Raji (cell line): ENCODE results near the gene RORC.

Source experiments
- POLR2A ChIP-seq: IDR thresholded peaks from 2 replicates; pipeline ENCODE4 v1.6.1; 2011; ENCODE audit warnings: low read depth, low read length, control low read depth; ENCODE audit not compliant: insufficient read depth

Gene RORC

DNA sequence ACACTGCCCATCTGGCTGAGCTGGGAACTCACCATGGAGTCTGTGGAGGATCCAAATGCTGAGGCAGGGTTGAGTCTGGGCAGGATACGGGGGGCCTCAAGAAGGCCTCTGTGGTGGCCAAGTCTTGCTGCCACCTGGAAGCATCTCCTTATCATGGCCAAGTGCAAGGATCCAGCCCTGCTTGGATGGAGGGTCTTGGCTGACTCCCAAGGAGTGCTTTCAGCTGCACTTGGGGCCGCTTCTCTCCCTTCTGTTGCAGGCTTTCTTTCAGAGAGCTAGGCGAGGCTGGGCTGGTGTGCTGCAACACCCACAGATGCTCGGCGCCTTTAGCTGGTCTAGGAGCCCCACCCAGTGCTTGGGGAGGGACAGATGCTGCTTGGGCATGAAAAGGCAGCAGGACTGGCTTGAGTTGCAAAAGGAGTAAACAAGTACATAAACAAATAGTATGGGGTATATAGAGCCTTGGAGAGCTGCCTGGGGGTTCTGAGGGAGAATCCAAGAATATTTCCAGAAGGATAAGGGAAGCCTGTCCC, 21.9 kb upstream of the RORC start, which contains the start of gene THEM5:
TSS of gene THEM5 (minus strand) at position 302 of the 533 bp plus-strand sequence. CDS start at position 155, 147 bp downstream.
- no peak for TF ChIP-seq POLR2A

DNA sequence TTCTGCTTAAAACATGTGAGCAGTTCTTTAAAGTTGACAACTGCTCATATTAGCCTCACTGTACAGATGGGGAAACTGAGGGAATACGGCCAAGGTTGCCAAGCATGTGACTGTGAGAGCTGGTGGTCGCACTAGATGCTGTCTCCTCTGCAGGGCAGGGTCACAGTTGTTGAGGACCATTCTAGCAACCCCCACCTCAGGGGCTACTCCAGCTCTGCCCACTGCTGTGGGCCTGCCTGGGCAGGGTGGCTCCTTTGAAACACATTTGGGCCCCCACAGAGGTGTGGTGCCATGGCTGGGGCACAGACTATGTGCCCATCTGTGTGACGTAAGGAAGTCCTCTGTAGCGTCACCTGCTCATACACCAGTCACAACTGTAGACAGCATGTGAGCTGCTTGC, 21.1 kb upstream of the RORC start:
- TF ChIP-seq POLR2A: no peak

DNA sequence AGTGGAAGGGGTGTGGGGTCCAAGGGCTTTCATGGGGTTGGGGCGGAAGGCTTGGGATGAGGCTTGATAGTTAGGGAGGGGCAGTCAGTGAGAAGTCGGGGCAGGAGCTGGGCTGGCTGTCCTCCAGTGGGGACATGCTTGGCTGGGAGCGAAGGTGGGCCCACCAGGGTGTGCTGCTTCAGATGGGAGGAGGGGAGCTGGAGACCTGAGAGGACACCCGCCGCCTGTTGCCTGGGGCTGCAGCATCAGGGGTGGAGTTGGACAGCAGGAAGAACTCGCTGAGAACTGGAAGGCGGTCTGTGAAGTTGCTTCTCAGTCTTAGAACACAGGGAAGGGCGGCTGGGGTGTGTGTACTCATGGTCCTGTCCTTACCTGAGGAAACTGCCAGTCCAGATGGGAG, 20.3 kb upstream of the RORC start:
- no peak for TF ChIP-seq POLR2A

DNA sequence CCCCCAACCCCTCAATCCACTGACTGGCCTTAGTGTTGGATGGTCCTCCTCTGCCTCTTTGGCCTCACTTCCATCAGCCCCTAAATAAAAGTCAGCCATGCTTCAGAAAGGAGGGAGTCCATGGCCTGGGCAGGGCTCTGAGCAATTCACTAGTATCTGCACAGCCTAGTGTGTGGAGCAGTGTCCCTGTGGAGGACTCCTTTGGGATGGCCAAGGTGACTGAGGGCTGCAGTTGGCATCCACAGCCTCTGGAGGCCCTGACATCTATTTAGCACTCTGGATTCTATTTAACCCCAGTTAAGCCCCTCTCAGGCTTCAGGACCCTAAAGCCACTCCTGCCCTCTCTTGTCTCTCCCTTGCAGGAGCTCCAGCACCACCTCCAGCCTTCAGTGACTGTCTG, 18.3 kb upstream of the RORC start:
- TF ChIP-seq POLR2A: no peak

DNA sequence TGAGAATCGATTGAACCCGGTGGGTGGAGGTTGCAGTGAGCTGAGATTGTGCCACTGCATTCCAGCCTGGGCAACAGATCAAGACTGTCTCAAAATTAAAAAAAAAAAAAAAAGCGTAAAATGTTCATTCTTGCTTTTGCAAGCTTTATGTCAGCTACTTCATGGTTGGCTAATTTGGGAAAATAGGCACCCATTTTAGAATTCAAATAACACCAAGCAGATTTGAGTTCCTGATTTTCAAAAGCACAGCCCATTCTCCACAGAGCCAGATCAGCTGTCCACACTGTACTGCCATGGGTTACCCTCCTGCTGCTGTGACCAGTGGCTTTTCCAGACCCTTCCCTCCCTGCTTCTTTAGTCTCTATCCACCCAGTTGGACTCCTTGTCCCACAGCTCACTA, 17.5 kb upstream of the RORC start:
- no peak for TF ChIP-seq POLR2A

DNA sequence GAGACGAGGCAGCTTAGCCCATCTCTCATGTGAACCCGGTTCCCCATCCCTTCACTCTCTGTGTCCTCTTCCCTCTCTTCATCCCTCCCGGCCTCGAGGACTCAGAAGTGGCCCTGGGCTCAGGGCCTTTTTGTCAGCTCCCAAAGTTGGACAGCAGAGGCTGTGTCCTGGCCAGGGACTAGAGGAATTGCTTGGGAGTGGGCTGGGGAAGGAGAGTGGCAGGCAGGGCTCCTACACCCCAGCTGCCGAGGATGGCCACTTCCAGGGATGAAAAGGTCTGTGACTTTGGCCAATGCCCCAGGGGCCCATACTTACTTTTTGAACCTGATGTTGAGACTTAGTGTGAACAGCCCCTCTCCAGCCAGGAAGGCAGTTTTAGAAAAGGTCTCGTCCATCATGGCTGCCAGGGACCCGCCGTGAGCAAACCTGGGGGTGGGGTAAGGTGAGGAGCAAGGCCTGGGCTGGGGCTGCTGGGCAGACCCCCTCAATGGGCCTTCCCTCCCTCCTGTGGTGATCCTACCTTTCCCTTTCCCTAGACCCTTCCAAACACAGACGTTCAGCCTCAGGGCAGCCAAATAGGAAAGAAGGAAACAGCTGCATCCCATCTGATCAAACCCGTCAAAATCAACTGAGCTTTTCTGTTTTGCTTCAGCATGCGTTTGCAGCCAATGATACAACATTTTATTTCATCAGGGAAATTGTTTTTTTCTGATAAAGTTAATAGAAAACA, 16.4 kb upstream of the RORC start:
- TF ChIP-seq POLR2A: no peak

DNA sequence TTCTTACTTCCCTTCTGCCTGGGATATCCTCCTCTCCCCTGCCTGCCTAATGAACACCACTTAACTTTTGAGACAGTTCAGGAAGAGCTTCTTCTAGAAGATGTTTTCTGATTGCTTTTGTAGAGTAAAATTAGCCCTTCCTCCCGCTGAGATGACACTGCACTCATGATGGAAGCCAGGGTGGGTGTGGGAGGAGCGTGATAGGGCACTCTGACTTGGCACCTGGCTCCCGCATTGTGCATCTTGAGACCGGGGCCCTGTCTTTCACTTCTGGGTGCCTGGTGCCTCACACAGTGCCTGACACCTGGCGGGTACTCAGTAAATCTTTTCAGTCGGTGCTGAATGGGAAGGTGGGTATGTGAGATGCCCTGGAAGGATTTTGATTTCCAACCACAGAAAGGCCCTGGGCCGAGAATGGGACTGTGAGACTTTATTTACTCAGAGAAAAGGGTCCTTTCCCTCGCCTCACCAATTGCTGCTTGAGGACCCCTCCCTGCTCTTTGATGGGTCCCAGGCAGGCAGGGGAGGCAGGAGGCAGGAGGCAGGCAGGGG, 15.2 kb upstream of the RORC start:
- TF ChIP-seq POLR2A: no peak

DNA sequence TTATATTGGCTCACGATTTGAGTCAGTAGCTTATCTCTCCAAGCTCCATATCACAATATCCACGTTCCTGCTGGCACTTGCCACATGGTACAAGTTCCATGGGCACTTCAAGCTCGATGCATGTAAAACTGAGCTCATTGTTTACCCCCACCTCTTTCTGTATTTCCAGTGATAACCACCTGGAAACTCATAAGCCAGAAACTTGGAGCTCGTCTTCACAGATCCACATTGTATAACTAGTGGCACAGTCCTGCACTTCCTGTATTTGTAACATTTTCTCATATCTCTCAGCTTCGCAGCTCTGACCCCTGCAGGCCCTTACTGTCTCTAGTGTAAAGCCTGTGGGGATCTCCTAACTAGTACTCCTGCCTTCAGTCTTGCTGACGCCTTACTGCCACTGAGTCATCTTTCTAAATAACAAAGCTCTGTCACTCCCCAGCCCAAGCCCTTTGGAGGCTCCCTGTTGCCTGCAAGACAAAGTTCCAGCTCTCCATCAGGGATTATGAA, 14.5 kb upstream of the RORC start:
- no peak for TF ChIP-seq POLR2A

DNA sequence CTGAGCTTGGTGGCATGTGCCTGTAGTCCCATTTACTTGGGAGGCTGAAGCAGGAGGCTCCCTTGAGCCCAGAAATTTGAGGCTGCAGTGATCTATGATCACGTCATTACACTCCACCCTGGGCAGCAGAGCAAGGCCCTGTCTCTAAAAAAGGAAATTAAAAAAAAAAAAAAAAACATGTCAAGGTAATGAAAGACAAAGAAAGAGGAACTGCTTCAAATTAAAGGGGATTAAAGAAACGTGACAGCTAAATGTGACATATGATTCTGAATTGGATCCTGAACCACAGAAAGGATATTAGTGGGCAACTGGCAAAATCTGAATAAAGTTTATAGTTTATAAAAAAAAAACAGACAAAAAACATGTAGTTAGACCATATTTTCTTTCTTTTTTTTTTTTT, 11.8 kb upstream of the RORC start:
- TF ChIP-seq POLR2A: no peak

DNA sequence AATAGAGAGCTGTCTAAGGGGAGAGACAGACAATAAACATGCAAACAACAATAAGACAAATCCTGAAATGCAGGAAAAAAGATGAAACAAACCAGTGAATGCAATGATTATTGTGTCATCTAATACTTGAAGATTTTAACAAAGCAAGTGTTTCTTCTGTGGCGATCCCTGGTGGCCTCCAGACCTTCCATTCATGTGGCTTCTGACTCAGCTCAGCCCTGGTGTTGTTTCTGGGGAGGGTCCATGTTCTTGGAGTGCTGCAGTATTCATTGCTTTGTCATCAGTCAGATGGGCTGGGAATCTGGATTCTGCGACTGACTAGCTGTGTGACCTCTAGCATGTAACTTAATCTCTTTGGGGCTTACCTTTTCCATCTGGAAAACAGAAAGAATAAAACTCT, 9.5 kb upstream of the RORC start:
- no peak for TF ChIP-seq POLR2A

DNA sequence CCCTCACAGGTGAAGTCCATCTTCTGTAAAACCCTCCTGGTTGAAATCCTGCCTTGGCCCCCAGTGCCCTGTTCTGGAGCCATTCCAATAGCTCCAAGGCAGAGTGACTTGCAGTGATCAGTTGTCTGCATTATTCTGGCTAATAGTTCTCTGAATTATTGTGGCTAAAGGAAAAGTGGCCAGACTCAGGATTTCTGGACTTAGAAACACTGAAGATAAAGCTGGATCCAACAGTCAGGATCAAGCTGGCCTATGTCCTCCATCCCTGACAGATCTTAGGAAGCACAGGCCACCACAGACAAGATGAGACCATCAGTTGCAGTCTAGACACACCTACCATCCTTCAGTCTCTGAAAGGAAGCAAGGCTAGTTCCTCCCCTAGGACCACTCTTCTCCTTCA, 8.8 kb upstream of the RORC start:
- TF ChIP-seq POLR2A: no peak

DNA sequence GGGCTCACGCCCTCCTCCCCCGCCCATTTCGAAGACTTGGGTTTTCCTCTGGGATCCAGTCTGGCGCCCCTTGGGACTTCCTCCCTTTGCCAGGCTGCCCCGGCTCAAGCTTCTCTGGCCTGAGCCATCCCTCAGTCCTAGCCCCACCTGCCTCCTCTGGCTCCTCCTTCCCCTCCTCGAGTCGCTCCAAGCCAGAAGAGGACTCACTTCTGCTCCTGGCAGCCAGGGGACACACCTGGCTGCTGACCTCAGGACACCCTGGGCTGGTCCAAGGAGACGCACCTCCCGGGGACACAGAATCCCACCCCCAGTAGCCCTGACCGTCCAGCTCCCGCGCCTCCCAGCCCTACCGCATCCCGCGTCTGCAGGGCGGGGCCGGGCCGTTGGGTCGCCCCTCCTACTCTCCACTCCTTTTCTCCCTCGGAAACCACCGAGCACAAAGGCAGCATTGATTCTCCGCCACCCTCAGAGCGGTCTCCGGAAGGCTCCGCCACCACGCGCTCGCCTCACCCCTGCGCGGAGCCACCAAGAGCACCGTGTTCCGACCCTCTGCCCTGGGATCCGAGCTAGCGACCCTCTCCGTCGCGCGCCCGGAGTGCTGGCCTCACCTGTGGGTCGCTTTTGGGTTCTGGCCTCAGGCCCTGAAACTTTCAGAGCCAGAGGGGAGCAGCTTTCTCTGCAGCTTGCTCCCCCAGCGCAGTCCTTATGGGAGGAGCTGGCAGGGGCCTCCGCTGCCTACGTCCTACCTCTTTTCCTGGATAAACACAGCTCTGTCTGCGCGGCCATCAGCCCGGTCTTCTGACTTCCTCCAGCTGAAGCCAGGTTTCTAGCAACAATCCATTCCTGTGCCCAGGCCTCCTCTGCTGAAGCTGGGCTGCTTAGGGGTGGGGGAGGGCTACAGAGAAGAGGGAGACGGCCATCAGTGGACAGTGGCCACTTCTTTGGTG, 8.1 kb upstream of the RORC start, which contains the start of gene C2CD4D:
TSS of gene C2CD4D (minus strand) at position 364 of the 947 bp plus-strand sequence. CDS start 831 bp downstream, outside the sequence.
- no peak for TF ChIP-seq POLR2A

DNA sequence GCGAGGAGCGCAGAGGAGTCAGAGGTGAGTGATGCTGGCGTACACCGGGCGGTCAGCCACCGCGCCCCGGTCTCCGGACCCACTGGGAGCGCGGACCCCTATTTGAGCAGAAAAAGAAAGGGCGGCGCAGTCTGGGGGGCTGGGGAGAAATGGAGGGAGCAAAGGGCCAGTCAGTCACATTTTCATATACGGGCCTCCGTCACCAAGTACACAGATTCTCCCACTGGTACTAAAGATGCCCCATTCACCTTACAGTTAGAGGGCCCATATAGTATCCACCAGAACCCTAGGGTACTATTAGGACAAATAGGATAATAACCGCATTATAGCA, 7.4 kb upstream of the RORC start:
- no peak for TF ChIP-seq POLR2A

DNA sequence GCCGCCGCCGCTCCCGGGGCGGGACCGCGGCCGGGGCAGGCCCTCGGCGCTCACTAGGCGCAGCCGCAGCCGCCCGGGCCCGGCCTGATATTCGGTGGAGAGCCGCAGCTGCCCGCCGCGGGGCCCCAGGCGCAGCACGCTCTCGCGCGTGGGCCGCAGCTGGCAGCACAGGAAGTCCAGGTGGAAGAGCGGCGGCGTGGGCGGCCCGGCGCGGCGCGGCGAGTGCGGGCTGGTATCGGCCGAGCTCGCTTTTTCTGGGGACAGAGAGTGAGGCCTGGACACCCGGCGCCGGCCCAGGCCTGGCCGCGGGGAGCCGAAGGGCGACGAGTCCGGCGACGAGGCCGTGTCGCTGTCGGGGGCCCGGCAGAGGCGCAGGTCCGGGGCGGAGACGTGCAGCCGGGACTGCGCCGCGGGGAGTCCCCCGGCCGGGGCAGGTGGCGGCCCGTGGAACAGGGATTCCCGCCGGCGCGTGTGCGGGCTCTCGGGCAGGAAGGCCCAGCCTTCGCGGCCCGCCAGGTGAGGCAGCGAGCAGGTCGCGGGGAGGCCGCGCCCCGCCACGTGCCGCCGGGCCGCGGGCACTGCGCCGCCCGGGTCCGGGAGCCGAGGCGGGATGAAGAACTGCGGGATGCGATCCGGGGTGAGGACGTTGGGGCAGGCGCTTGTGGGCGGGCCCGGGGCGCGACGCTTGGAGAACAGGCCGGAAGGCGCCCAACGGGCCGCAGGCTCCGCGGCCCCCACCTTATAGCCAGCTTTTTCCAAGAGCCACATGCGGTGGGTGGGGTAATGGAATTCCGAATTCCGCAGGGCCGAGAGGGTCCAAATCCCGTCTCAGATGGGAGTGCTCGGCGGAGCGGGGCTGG, 6.8 kb upstream of the RORC start:
- TF ChIP-seq POLR2A: no peak
